Ovary (tissue), 9 donors: ENCODE measurements around the gene GRB2. TPM values are rescaled to one million over a fixed set of nuclear protein-coding genes. Genes with fewer than 3 reads are reported as not detected.

Experiments used
- DNase-seq, 5 donors: peaks; one replicate each; pipeline ENCODE4 v3.0.0-alpha.2; 2019 to 2020
- H3K27ac ChIP-seq, 2 donors: fragments of 200-600 bp; one replicate each; pipeline versions ENCODE4 v1.5.1 to v1.8.0; 2019 to 2022
- H3K27me3 ChIP-seq: fragments of 200-600 bp; one replicate; pipeline ENCODE4 v1.8.0; 2022
- H3K36me3 ChIP-seq: fragments of 200-600 bp; sonication (generic); one replicate; pipeline ENCODE4 v1.5.1; 2019
- H3K4me1 ChIP-seq: one replicate; pipeline ENCODE4 v1.8.1; 2013; ENCODE audit warnings: mild to moderate bottlenecking, moderate library complexity; ENCODE audit not compliant: insufficient read depth
- H3K4me3 ChIP-seq: fragments of 200-600 bp; sonication (generic); one replicate; pipeline ENCODE4 v1.5.1; 2017
- H3K9me3 ChIP-seq, 2 donors: fragments of 200-600 bp in 1 of 2; sonication (generic) in 1 of 2; one replicate each; pipeline versions ENCODE4 v1.5.1 to v1.8.1; 2013 to 2019; ENCODE audit warnings: mild to moderate bottlenecking in 1 of 2, moderate library complexity in 1 of 2
- EP300 ChIP-seq: sonication (generic); formaldehyde crosslinking; IDR thresholded peaks from one replicate; pipeline ENCODE4 v1.6.1; 2017; ENCODE audit warnings: antibody characterized with exemption
- POLR2A ChIP-seq: fragments of 450-650 bp; IDR thresholded peaks from one replicate; pipeline ENCODE4 v1.6.1; 2017; ENCODE audit warnings: antibody characterized with exemption, mild to moderate bottlenecking, moderate library complexity
- WGBS, 3 donors: extraction: QIAGEN DNeasy Blood & Tissue Kit in 1 of 3; methylation state at CpG; one replicate each; pipeline versions ENCODE4 v1.1.5 to v1.1.7; 2013 to 2017; 5-methylcytosine and 5-hydroxymethylcytosine counted together
- intact Hi-C, 4 donors: fragments of 100-400 bp; cut with DNase I; formaldehyde crosslinking; loops; one replicate each; pipeline versions ENCODE4 v1.11.0 to v1.15.1; 2022 to 2023
- polyA plus RNA-seq, 2 donors: library from polyadenylated mRNA; stranded (reverse); fragments of 200-250 nt in 1 of 2; fragments of 350-450 nt in 1 of 2; fragmentation: Illumina TruSeq in 1 of 2; extraction: RNeasy Lipid Tissue Mini Kit (QIAGEN cat#74804) in 1 of 2; gene quantifications; one replicate each; pipeline ENCODE4 v1.2.3, GENCODE V29; 2013 to 2014
- total RNA-seq, 7 donors: library from RNA; depleted of rRNA in 2 of 7; stranded (reverse); fragments of >200 nt in 2 of 7; fragmentation: NEBNext Ultra II Directional in 3 of 7; extraction: Animal tissue kit (Norgen Biotek cat#: 25700) in 3 of 7; gene quantifications; one replicate each; pipeline versions ENCODE4 v1.1.0 to v1.2.4, GENCODE V29; 2016 to 2023
- TF ChIP-seq, protein P1 (sequence below), 3 donors: fragments of 450-650 bp in 2 of 3; fragments of 200-600 bp in 1 of 3; IDR thresholded peaks; one replicate each; pipeline versions ENCODE4 v1.5.1 to v1.8.0; 2016 to 2022; ENCODE audit warnings: antibody characterized with exemption in 3 of 3, mild to moderate bottlenecking in 1 of 3
- donor health status: DM: no; HTN: no; CAD: no; lungs with moderate emphysema.
- donor health status: DM: no; HTN: no; CAD: no.
- donor health status: Bipolar disorder and iron deficiency.
- donor health status: DM: yes; HTN: yes; CAD: no.
- donor health status: DM: no; HTN: no; CAD: no.
- donor health status: DM: yes; HTN: yes; CAD: no.

Gene GRB2
- total and polyA plus RNA-seq, 9 donors = 41.5 to 88.2 (median 62.6) TPM

DNA sequence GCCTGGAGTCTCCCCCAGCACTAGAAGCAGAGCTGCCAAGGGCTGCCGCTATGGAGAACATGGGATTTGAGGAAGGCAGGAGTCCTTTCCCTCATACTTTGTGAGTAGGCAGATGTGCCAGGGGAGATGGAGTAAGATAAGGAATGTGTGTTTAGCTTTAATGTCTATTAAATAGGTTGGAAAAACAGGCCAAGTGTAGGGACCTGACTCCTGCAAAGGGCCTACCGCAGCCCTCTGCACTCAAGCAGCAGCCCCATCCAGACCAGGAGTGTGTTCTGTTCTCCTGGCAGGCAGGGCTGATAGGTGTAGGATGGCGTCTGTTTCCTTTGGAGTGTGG is 132.7 kb downstream of the GRB2 start:
- no peaks in the 10 kb centered on the region for H3K27me3 ChIP-seq

DNA sequence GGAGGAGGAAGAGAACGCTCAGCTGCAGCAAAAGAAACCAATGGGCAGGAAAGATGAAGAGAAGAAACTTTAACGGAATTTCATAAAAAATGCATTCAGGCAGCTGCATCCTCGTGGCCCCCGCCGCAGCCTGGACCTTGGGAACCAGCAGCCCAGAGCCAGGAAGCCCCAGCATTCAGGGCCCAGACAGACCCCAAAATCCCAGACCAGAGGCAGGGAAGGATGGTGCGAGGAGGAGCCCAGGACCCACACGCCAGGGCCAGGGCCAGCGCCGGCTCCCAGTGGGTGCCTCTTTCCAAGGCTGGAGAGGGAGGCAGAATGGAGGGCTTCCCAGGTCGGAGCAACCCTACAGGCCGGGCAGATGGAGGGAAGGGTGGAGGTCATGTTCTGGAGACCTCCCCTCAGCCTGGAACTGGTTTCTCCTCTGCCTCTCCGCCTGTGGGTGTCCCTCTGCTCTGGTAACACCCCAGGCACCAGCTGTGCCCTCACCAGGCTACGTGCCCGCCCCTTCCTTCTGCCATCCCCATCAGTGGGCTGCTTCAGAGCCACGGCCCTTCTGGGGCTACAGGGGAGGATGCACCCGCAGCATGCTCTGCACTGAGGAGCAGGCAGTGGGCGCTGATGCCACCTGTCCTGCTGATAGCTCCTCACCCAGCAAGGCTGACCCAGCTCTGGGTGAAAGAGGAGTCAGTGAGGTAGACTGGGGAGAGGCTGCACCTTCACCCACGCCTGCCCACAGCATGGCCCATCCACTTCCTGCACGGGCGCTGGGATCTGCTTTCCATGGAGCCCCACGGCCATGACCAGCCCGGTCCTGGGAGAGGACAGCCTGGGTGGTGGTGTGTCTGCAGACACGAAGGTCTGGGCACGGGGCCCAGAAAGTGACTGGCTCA is 133.3 kb downstream of the GRB2 start:
- Histone ChIP-seq H3K4me1 (peaks cover 2% of the 10 kb centered on the region), H3K36me3 (no peaks in the 10 kb centered on the region), H3K27me3 (no peaks in the 10 kb centered on the region), H3K4me3 (peak overlapping the region; percentile 82), H3K9me3 (no peaks in the 10 kb centered on the region), H3K27ac (no peak overlapping the region)
- intact Hi-C loops = loop anchor here in 1 of 4 donors (5.0 kb wide), 1 partner anchor 135 kb away; the partner anchor contains the start of gene GRB2
- 36 to 47% (median 44%) methylated on average over 24 of the region's 24 CpGs for WGBS, 3 donors
- TF ChIP-seq POLR2A = no peak
- TF ChIP-seq, protein P1, sequence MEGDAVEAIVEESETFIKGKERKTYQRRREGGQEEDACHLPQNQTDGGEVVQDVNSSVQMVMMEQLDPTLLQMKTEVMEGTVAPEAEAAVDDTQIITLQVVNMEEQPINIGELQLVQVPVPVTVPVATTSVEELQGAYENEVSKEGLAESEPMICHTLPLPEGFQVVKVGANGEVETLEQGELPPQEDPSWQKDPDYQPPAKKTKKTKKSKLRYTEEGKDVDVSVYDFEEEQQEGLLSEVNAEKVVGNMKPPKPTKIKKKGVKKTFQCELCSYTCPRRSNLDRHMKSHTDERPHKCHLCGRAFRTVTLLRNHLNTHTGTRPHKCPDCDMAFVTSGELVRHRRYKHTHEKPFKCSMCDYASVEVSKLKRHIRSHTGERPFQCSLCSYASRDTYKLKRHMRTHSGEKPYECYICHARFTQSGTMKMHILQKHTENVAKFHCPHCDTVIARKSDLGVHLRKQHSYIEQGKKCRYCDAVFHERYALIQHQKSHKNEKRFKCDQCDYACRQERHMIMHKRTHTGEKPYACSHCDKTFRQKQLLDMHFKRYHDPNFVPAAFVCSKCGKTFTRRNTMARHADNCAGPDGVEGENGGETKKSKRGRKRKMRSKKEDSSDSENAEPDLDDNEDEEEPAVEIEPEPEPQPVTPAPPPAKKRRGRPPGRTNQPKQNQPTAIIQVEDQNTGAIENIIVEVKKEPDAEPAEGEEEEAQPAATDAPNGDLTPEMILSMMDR (IDR thresholded peaks at IDR 0.05) = no peak
- TF ChIP-seq EP300 = no peak
- DNase-seq = peak in 2 of 5 donors; percentile 30 to 56

More for the DNA sequence above, 132.7 kb downstream of the GRB2 start:
- H3K4me3 ChIP-seq = no peak overlapping the region
- DNase-seq = no peak
- H3K36me3 ChIP-seq = no peaks in the 10 kb centered on the region
- no peak overlapping the region for H3K27ac ChIP-seq
- WGBS, 3 donors = 58 to 74% (median 72%) methylated on average over 3 of the region's 3 CpGs
- intact Hi-C loops = loop anchor here in 1 of 4 donors (5.0 kb wide), 1 partner anchor 134 kb away; the partner anchor contains the start of gene GRB2
- TF ChIP-seq EP300 = no peak
- no peak for TF ChIP-seq POLR2A
- TF ChIP-seq, protein P1 (IDR thresholded peaks at IDR 0.05) = no peak
- no peaks in the 10 kb centered on the region for H3K9me3 ChIP-seq
- peaks cover 2% of the 10 kb centered on the region for H3K4me1 ChIP-seq

- no peaks in the 10 kb centered on the region for H3K36me3 ChIP-seq
- peak overlapping the region; percentile 22 to 71 for H3K27ac ChIP-seq
- peak; percentile 69 to 87 (median 78) for DNase-seq
- H3K4me1 ChIP-seq = peaks cover 2% of the 10 kb centered on the region
- H3K4me3 ChIP-seq = peak overlapping the region; percentile 82
- H3K27me3 ChIP-seq = no peaks in the 10 kb centered on the region
- intact Hi-C loops = loop anchor here in 1 of 4 donors (5.0 kb wide), 1 partner anchor 136 kb away; the partner anchor contains the start of gene GRB2
- H3K9me3 ChIP-seq = no peaks in the 10 kb centered on the region
- WGBS, 3 donors = 0 to 1% (median 1%) methylated on average over 44 to 74 of the region's 74 CpGs
- no peak for TF ChIP-seq POLR2A
- TF ChIP-seq, protein P1 (IDR thresholded peaks at IDR 0.05) = peak; percentile 57 to 97 (median 95)
These were observed 134.1 kb downstream of the GRB2 start for GRCh38 chr17:75271233-75271954.

DNA sequence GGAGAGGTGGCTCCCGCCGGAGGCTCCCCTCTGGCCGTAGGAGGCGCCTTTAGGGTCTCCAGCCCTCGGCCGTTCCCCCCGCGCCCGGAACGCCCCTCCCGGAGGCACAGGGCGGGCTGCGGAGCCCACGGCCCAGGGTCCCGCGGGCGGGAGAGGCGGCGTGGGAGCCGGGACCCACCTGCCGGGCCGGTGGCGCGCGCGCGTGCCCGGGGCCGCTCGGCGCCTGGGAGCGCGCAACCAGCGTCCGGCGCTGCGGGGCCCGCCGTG is 134.6 kb downstream of the GRB2 start, which contains the start of gene MIF4GD:
Gene MIF4GD (minus strand): TSS at position 266 of the 267 bp plus-strand sequence. CDS start 1,036 bp downstream, outside the sequence.
- WGBS, 3 donors = 0 to 2% (median 1%) methylated on average over 12 to 39 of the region's 39 CpGs
- H3K27ac ChIP-seq = peak within 1 kb of the TSS; percentile 67 to 85
- DNase-seq = no peak
- TF ChIP-seq EP300 (no peak), POLR2A (peak; percentile 47)
- TF ChIP-seq, protein P1 (IDR thresholded peaks at IDR 0.05) = no peak
- no peaks in the 10 kb centered on the region for H3K36me3 ChIP-seq
- no peaks in the 10 kb centered on the region for H3K27me3 ChIP-seq
- peak within 1 kb of the TSS; percentile 82 for H3K4me3 ChIP-seq
- H3K9me3 ChIP-seq = no peaks in the 10 kb centered on the region
- intact Hi-C loops = loop anchor here in 1 of 4 donors (5.0 kb wide), 1 partner anchor 136 kb away; the partner anchor contains the start of gene GRB2
- peaks cover 2% of the 10 kb centered on the region for H3K4me1 ChIP-seq
